HL-60 (cell line): Measurements from ENCODE around the gene TCHH.
"Not testable (repeated sequence)": the region's sequence is repeated elsewhere in the genome, so short reads cannot be mapped to it uniquely, and the experiment has no call there.

Experiments used
- POLR2AphosphoS5 ChIP-seq: IDR thresholded peaks from 2 replicates; pipeline ENCODE4 v1.6.1; 2012; ENCODE audit warnings: low read depth
- TF ChIP-seq, protein P1 (sequence below): IDR thresholded peaks from one replicate; pipeline ENCODE4 v1.5.1; 2011; ENCODE audit warnings: low read length, control low read depth, inconsistent platforms; ENCODE audit not compliant: insufficient read depth

DNA sequence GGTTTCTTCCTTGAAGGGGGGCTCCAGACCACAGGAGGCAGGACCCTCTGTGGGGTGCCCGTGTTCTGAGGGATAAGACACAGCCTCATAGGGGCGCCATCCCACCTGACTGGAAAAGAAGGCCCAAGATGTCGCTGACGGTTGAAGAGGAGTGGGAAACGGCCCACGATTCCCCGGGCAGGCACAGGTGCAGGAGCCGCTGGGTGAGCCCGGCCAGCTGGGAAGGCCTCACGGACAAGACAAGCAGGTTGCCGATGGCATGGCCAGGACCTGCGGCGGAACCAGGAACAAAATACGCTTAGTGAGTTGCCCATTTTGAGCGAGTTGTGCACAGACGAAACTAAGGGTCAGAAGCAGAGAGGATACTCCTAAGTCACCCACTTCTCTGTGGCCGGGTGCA is 34.8 kb downstream of the TCHH start:
- TF ChIP-seq, protein P1, sequence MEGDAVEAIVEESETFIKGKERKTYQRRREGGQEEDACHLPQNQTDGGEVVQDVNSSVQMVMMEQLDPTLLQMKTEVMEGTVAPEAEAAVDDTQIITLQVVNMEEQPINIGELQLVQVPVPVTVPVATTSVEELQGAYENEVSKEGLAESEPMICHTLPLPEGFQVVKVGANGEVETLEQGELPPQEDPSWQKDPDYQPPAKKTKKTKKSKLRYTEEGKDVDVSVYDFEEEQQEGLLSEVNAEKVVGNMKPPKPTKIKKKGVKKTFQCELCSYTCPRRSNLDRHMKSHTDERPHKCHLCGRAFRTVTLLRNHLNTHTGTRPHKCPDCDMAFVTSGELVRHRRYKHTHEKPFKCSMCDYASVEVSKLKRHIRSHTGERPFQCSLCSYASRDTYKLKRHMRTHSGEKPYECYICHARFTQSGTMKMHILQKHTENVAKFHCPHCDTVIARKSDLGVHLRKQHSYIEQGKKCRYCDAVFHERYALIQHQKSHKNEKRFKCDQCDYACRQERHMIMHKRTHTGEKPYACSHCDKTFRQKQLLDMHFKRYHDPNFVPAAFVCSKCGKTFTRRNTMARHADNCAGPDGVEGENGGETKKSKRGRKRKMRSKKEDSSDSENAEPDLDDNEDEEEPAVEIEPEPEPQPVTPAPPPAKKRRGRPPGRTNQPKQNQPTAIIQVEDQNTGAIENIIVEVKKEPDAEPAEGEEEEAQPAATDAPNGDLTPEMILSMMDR = not testable (repeated sequence)
- TF ChIP-seq POLR2AphosphoS5 = not testable (repeated sequence)
